NCI-H187 (cell line): ENCODE data around the gene PLCD3.

Experiments
- DNase-seq, 2 experiments: peaks; one replicate each; lab custom pipeline; 2025; lab: John Stamatoyannopoulos, UW

Gene PLCD3, protein sequence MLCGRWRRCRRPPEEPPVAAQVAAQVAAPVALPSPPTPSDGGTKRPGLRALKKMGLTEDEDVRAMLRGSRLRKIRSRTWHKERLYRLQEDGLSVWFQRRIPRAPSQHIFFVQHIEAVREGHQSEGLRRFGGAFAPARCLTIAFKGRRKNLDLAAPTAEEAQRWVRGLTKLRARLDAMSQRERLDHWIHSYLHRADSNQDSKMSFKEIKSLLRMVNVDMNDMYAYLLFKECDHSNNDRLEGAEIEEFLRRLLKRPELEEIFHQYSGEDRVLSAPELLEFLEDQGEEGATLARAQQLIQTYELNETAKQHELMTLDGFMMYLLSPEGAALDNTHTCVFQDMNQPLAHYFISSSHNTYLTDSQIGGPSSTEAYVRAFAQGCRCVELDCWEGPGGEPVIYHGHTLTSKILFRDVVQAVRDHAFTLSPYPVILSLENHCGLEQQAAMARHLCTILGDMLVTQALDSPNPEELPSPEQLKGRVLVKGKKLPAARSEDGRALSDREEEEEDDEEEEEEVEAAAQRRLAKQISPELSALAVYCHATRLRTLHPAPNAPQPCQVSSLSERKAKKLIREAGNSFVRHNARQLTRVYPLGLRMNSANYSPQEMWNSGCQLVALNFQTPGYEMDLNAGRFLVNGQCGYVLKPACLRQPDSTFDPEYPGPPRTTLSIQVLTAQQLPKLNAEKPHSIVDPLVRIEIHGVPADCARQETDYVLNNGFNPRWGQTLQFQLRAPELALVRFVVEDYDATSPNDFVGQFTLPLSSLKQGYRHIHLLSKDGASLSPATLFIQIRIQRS

DNA sequence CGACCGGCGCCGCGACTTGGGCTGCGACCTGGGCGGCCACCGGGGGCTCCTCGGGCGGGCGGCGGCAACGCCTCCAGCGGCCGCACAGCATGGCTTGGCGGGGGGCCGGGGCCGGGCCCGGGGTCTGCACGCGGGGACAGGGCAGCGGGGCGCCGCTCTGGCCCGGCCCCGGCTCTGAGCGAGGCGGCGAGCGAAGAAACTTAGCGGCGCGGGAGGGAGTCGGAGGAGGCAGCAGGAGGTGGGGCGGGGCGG, at the start of gene PLCD3:
Gene PLCD3, minus strand, starts transcription at position 196 of the 252 bp plus-strand sequence. Its CDS starts 105 bp downstream, at position 91.
- peak in 1 of 2 experiments; percentile 32 for DNase-seq

DNA sequence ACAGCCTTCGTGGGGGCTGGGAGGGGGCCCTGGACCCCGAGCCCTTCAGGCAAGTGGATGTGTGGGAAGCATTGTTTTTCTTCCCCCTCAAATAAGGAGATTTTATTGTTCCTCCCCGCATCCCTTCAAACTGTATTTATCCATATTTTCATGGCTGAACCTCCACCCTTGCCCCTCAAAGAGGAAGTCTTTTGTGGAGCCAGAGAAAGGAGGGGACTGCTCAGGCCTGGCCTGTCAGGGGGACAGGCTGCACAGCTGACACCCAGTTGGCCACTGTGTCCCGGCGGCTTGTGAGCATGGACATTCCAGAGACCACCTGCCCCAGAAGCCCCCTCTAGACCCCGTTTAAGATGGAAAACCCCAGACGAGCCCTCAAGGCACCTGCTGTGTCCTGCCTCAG, 45.2 kb upstream of the PLCD3 start:
- DNase-seq: no peak

DNA sequence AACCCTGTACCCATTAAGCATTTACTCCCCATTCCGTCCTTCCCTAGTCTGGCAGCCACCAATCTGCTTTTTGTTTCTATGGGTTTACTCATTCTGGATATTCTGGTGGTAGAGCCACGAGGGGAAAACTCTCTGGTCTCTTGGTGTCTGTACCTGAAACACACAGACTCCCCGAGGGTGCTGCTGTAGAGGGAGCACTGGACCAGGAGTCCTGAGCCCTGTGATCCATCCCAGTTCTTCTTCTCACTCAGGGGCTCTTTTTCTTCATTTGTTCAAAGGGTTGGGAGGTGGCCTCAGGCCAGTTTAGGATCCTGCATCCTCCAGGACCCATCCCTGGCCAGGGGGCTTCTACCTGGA, 43.4 kb upstream of the PLCD3 start:
- no peak for DNase-seq

DNA sequence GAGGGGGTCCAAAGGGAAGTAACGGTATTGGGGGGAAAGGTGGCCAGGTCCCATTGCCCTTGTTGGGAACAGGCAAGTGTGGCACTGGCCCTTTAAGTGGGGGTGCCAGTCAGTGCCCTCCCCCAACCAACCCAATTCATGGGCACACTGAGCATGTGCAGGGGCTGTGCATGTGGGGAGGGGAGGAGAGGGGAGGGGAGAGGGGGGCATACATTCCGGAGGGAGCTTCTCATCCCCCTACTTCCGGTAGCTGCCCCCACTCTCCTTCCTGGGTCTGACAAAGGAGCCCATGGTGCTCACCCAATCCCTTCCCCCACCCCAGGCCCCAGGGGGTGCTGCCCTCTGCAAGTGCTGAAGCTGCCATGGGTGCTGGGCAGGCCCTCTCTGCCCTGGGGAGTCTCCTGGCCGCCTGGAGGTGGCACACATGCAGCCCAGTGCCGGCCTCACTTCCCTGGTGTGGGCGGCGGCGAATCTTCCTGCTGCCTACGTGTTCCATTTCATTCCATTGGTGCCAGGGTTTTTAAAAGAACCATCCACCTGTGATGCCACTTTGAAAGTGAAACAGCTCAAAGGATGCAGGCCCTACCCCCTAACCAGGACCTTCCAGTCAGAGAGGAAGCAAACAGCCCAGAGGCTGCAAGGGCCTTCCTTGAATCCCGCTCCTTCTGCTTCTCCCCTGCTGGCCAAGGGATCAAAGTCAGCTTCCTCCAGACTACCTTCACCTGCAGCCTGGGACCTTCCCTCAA, 40.4 kb upstream of the PLCD3 start:
- no peak for DNase-seq

DNA sequence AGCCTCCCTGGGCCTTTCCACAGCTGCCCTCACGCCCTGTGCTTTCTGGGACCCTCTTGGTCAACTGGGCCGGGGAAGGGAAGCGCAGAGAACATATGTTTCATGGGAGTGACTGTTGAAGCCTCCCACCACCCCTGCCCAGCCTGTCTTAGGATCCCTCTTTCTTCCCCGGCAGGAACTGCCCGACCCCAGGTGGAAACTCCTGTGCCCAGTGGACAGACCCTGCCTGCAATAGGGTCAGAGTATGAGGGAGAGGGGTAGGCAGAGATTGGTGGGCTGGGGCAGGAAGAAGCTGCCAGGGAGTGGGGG, 39.9 kb upstream of the PLCD3 start:
- no peak for DNase-seq

DNA sequence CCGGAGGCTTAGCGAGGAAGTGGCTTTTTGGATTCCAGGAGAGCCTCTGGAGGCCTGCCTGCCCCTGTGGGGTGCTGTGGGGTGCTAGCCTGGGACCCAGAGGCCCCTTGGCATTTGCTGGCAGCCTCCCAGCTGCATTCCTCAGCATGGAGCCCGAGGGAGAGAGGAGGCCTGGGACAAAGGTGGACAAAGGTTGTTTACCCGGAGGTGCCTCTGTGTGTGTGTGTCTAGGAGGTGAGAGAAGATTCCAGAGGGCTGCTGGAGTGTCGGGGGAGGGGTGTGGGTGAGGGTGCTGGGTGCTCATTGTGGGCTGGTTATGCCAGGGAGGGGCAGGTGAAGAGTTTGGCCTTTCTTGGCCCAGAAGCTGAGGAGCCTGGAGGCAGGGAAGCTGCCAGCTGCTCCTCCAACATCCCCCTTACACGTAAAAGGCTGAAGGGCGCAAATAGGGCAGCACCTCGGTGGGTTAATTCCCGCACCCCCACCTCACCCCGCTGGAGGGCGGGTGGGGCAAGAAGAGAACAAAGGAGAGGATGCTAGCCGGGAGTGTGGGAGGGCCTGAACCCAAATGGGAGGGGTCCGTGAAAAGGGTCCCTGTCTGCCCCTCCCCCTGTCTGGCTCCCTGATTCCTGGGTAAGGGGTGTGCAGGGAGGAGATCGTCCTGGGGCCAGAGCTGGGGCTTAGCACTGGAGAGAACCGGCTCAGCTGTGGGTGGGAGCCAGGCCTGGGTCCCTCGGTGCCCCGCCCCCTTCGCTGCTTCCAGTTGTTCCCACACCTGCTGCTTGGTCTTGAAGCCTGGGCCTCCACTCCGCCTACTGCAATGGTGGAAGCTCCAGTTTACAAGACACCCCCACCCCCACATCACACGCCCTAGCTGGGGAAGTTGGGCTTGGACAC, 39.3 kb upstream of the PLCD3 start:
- DNase-seq: no peak

DNA sequence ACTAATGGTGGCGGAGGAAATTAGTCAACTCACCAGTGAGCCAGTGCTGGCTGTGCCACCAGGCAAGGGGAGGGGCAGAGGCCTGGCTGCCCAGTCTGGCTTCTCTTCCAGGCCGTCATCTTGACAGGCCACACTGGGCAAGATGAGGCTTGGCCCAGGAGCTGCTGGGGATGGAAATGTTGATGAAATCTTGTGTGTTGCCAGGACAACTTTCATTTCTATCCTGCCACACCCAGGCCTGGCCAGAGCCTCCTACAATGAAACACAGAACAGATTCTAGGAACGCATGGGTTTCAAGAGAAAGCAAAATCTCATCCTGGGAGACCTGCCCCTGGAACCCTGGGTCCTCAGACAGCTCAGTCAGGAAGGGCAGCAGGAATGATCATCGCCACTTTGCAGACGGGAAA, 38.6 kb upstream of the PLCD3 start:
- no peak for DNase-seq

DNA sequence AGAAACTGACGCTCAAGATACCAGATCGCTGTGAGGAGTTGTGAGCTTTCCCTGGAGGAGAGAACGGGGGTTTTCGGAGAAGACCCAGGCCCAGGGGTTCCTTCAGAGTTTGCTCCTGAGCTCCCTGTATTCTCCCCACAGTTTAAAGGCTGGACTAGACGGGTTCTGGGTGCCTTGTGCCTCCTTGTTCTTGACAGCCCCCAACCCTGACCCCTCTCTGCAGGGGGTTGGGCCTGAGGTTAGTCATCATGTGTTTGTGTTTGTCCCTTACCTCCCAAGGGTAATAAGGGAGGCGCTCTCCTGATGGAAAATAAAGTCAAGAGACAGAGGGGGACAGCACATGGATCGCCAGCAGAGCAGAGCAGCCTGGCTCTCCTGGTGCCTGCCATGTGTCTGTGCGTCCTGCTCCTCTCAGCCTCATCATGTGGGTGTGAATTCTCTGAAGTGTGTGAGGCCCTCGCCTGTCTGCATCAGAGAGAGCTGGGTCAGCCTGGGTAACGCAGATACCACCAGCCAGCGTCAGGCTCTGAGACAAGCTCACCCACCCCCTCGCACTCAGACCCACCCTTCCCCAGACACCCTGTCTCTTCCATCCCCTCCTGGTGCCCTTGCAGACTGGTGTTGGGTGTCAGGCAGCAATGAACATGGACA, 38.1 kb upstream of the PLCD3 start:
- no peak for DNase-seq

DNA sequence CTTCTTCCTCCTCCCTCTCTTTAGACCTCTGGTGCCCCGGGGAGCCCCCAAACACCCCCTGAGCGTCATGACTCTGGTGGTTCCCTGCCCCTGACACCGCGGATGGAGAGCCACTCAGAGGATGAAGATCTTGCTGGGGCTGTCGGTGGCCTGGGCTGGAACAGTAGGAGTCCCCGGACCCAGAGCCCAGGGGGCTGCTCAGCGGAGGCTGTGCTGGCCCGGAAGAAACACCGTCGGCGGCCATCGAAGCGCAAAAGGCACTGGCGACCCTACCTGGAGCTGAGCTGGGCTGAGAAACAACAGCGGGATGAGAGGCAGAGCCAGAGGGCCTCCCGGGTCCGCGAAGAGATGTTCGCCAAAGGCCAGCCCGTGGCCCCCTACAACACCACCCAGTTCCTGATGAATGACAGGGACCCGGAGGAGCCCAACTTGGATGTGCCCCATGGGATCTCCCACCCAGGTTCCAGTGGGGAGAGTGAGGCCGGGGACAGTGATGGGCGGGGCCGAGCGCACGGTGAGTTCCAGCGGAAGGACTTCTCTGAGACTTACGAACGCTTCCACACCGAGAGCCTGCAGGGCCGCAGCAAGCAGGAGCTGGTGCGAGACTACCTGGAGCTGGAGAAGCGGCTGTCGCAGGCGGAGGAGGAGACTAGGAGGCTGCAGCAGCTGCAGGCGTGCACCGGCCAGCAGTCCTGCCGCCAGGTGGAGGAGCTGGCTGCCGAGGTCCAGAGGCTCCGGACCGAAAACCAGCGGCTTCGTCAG, 36.9 kb upstream of the PLCD3 start:
- DNase-seq: no peak

DNA sequence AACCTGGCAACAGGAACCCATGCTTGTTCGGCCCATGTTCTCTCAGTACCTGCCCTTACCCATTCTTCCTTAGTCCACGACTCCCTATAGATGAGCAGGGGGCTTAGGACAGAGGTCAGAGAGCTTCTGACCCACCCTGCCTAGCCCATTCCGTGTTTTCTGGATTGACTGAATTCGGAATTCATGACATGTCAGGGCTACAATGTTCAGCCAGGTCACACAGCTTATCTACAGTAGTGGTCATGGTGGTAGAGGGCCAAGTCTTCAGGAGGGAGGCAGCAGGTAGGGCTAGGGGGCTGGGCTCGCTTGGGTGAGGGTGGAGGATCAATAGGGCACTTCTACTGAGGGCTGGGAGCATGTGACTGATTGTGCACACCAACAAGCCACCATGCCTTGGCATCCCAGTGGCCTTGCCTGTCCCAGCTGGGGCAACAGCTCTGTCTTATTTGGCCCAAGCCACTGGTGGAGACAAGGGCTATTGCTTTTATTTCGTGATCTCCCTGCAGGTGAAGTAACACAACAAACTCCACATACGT, 32.5 kb upstream of the PLCD3 start:
- DNase-seq: no peak

DNA sequence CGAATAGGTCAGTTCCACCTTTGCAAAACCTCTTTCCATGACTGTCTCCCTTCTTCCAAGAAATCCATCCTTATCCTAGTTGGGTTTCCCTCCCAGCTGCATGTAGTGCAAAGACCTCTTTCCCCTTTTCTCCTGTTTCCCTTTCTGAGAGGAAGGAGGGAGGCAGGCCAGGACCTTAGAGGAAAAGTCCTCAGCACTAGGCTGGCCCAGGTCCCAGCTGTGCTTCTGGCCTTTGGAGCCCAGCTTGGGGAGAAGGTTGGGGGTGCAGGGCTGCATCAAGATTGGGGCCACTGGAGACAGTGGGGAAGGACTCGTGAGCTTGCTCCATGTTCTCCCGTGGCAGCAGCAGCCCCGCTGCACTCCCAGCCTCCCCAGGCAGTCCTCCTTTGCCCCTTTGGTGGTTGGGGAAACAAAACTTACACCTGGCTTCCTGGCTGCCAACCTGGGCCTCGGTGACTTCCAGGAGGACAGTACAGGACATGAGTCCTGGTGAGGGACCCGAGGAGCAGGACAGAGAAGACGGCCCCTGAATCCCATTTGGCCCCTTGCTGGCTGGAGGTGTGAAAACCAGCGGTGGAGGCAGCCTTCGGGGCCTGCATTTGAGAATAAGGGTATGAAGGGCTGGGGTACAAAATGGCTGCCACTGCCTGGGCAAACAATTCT, 29.8 kb upstream of the PLCD3 start:
- no peak for DNase-seq

DNA sequence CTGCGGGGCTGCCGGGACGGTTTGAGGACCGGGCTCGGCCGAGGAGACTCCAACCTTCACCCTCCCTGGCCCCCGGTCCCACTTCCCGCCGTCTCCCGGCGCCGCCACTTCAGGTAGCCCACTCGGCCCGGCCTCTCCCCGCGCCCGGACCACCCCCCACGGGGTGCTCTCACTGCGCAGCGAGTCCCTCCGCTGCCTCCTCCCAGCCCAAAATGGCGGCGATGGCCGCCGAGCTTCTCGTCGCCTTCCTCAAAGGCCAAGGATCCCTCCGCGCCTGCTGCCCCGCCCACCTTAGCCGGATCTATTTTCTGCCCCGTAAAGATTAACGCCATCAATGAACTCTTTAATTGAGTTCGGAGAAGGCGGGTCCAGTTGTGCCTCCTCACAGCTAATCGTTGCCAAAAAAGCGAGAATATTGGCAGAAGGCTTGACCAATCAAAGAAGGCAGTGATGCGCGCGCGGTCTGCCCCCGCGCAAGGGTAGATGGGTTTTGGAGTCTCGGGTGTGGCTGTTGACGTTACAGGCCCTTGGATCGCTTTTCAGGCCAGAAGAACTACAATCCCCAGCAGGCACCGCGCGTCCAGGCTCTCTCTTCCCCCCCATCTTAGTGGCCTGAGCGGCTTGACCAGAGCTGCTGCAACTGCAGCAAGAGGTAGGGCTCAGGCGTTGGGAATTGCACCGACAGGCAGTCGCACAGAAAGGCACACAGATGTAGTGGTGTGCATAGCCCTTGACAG, 29.1 kb upstream of the PLCD3 start, which contains the start of gene HEXIM2:
Gene HEXIM2, plus strand, starts transcription at position 588 of the 737 bp plus-strand sequence. CDS start 919 bp downstream, outside the sequence.
- peak; percentile 95 to 99 for DNase-seq

DNA sequence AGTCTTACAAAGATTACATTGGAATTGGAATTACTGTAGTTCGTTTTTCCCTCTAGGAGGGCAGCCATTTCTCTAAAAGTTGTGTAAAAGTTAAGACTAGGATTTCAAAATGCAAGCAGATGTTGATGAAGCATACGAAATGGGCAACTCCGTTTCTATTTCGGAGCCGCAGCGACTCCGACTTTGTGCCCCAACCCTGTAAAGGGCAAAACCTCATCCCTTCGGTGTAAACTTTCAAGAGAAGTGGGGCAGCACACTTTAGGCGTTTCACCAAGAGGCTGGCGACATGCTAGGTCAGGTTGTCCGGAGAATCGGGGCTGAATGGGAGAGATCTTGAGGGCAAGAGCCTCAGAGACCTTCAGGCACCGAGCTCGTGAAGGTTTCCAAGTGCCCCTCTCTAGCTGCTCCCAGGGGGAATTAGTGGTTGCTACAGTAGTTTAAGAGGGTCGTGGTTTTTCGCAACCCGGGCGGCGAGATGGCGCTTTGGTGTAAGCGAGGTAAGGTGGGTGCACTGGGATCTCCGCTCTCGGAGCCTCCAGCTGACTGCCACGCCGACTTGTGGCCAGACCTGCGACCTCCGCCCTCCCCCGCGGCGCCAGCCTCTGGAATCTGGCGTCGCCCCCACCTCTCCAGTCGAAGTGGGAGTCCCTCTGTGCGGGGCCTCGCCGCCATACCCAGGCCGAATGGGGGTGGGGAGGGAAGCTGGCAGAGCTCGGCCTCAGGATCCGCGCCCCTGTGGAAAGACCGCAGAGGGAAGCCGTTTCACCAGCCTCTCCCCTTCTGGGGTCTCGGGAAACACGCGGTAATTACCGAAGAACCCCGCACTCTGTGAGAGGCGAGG, 28.4 kb upstream of the PLCD3 start:
- DNase-seq: peak in 1 of 2 experiments; percentile 69

DNA sequence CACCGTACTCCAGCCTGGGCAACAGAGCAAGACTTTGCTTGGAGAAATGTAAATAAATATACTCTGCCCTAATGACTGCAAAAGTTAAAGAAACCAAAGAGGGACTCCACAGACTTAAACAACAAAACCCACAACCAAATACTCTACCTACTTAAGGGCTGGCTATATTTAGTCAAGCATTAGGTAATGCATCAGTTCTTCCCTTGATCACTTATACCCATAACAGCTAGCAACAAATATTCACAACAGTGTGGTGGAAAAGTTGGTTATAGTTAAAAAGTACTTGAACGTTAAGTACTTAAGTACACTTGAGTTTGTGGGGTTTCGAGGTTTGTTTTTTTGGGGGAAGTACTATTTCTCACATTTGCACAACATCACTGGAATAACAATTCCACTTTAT, 23.9 kb upstream of the PLCD3 start:
- no peak for DNase-seq

DNA sequence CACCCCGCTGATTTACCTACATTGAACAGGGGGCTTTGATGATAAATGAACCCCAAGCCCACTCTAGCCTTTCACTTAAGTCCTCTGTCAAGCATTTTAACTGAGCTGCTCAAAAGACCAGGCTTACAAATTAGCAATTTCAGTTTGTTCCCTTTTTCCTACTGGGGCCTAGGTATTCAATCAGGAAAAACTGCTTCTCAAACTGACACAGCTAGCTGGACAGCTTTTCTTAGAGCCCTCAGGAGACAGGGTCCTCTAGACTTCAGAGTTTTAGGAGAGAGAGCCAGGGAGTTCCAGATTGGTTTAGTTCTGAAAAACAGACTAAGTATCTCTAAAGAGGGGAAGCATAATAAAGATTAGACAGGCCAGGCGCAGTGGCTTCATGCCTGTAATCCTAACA, 23.2 kb upstream of the PLCD3 start:
- DNase-seq: no peak

DNA sequence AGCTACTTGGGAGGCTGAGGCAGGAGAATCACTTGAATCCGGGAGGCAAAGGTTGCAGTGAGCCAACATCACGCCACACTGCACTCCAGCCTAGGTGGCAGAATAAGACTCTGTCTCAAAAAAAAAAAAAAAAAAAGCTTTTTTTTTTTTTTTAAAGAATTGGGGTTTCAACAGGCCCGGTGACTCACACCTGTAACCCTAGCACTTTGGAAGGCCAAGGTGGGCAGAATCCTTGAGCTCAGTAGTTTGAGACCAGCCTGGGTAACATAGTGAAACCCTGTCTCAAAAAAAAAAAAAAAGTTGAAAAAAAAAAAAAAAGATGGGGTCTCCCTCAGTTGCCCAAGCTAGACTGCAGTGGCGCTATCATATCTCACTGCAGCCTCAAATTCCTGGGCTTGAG, 22.7 kb upstream of the PLCD3 start:
- no peak for DNase-seq

DNA sequence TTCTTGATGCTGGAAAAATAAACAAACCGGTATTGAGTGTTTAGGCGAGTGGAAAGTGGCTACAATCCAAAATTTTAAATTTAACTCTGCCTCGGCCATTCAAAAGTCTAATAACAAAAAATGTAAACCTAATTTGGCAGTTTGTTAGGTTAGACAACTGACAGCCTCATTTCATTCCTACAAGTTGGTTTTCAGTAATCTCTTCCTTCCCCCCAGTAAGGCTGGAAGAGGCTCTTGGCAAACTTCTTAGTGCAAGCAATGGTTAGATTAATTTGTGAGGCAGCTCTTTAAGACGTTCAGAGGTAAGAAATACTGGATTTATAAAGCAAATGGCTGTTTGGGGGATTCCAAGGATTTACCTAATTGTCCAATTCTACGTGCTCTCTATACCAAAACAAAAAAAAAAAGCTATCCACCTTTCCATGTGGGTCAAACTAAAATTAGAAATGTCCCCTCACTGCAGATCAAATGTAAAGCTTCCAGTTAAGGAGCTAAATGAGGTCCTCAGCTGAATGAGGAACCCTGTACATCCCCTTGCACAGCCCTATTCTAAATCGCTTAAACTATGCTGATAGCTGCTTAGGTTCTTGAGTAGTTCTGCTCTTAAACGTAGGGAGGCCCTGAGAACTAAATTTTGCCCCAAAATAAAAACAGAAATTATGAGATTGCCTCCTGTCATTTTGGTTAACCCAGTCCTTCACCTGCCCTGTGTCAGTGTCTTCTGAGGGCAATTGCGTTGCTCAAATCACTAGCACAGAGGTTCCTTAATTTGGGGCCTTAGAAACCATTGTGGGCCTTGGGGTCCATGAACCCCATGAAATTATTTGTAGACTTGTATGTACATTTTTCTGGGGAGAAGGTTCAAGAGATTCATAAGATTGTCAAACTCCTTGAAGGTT, 18.8 kb upstream of the PLCD3 start:
- DNase-seq: no peak
